ENCODE data around the gene NELL2. TPM values are rescaled to one million over a fixed set of nuclear protein-coding genes. Genes with fewer than 3 reads are reported as not detected.

Gene NELL2
- total RNA-seq, 1 donor from 2014 or later: 1.0 TPM

DNA sequence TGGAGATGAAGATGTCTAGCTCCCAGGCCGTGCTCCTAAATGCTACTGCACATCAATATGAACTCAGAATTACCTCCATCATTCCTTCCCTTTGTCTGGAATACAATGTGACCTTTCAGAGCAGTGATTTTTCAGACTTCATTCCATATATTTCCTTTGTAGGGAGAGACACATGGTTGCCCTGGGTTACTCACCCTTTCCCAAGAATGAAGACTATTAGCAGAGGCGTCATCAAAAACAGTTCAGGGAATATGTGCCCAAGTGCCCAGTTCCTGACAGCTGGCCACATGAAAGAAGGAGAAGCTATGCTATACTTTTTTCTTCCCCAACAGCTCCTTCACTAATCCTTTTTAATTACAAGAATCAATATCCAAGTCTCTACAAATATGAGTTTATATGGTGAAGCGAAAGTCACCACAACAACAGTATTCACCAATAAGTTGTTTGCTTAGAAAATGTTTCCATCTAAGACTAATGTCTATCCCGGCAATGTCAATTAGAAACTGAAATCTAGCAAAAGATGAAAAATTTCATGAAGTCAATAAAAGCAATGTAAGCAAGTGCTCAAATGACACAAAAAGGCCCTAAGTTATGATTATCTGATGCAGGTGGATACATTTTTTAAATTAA lies 17.8 kb downstream of the NELL2 start:
- H3K9me3 Mint-ChIP-seq (ENCODE audit: unreplicated experiment): peaks cover 6% of the 10 kb centered on the region
- Histone ChIP-seq H3K27ac (ENCODE audit: low read depth, low read length) (no peak overlapping the region), H3K9me3 (ENCODE audit: insufficient read depth, low read depth, low read length) (no peaks in the 10 kb centered on the region), H3K4me3 (ENCODE audit: insufficient read depth, low read depth, low read length) (no peak overlapping the region), H3K36me3 (ENCODE audit: insufficient read depth, low read length) (no peaks in the 10 kb centered on the region), H2AFZ (ENCODE audit: low read depth, low read length) (no peak overlapping the region), H3K79me2 (ENCODE audit: insufficient read depth, low read length) (no peaks in the 10 kb centered on the region), H3K27me3 (ENCODE audit: insufficient read depth, low read length) (no peaks in the 10 kb centered on the region), H3K4me2 (ENCODE audit: low read length) (no peak overlapping the region), H3K9ac (ENCODE audit: low read length) (no peak overlapping the region), H3K4me1 (ENCODE audit: insufficient read depth, low read length) (no peaks in the 10 kb centered on the region), H4K20me1 (ENCODE audit: insufficient read depth, low read length) (no peaks in the 10 kb centered on the region)
- H3K36me3 Mint-ChIP-seq (ENCODE audit: low read depth, unreplicated experiment): no peaks in the 10 kb centered on the region
- no peak overlapping the region for H3K27ac Mint-ChIP-seq (ENCODE audit: unreplicated experiment)
- no peaks in the 10 kb centered on the region for H3K27me3 Mint-ChIP-seq (ENCODE audit: low read depth, unreplicated experiment)
- FAIRE-seq: no peak
- H3K4me1 Mint-ChIP-seq (ENCODE audit: low read depth, unreplicated experiment): no peaks in the 10 kb centered on the region
- no peak for DNase-seq (ENCODE audit: low read depth)
- H3K4me3 Mint-ChIP-seq (ENCODE audit: unreplicated experiment): no peak overlapping the region
- TF ChIP-seq, protein P1, sequence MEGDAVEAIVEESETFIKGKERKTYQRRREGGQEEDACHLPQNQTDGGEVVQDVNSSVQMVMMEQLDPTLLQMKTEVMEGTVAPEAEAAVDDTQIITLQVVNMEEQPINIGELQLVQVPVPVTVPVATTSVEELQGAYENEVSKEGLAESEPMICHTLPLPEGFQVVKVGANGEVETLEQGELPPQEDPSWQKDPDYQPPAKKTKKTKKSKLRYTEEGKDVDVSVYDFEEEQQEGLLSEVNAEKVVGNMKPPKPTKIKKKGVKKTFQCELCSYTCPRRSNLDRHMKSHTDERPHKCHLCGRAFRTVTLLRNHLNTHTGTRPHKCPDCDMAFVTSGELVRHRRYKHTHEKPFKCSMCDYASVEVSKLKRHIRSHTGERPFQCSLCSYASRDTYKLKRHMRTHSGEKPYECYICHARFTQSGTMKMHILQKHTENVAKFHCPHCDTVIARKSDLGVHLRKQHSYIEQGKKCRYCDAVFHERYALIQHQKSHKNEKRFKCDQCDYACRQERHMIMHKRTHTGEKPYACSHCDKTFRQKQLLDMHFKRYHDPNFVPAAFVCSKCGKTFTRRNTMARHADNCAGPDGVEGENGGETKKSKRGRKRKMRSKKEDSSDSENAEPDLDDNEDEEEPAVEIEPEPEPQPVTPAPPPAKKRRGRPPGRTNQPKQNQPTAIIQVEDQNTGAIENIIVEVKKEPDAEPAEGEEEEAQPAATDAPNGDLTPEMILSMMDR (IDR thresholded peaks at IDR 0.05; ENCODE audit: insufficient read depth, low read depth, low read length): no peak
- no peak for TF ChIP-seq EZH2 (IDR thresholded peaks at IDR 0.05; ENCODE audit: insufficient read depth, low read length)

DNA sequence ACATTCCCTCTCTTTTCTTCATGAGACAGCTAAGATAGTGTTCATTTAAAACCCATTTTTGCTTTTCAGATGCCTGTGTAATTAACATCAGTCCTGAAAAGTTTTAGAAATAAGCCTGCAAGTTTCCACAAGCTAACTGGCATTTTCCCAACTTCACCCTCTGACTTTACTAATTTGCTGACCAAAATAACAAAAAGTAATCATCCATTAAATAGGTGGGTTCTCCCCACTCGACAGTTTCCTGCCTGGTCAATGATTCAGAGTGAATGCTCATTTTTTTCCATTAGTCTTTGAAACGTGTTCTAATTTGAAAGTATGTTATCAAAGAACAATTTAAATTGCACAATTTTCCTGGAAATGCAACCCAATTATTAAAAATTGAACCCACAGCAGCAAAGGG lies 23.6 kb downstream of the NELL2 start:
- H3K9me3 ChIP-seq (ENCODE audit: insufficient read depth, low read depth, low read length): no peaks in the 10 kb centered on the region
- Mint-ChIP-seq H3K27ac (ENCODE audit: unreplicated experiment) (no peak overlapping the region), H3K36me3 (ENCODE audit: low read depth, unreplicated experiment) (no peaks in the 10 kb centered on the region), H3K4me3 (ENCODE audit: unreplicated experiment) (no peak overlapping the region), H3K9me3 (ENCODE audit: unreplicated experiment) (no peaks in the 10 kb centered on the region), H3K27me3 (ENCODE audit: low read depth, unreplicated experiment) (no peaks in the 10 kb centered on the region), H3K4me1 (ENCODE audit: low read depth, unreplicated experiment) (peaks cover 2% of the 10 kb centered on the region)
- no peak overlapping the region for H3K4me2 ChIP-seq (ENCODE audit: low read length)
- H3K4me3 ChIP-seq (ENCODE audit: insufficient read depth, low read depth, low read length): no peak overlapping the region
- H3K36me3 ChIP-seq (ENCODE audit: insufficient read depth, low read length): no peaks in the 10 kb centered on the region
- H3K79me2 ChIP-seq (ENCODE audit: insufficient read depth, low read length): no peaks in the 10 kb centered on the region
- no peak overlapping the region for H3K27ac ChIP-seq (ENCODE audit: low read depth, low read length)
- TF ChIP-seq, protein P1 (IDR thresholded peaks at IDR 0.05; ENCODE audit: insufficient read depth, low read depth, low read length): no peak
- no peak for TF ChIP-seq EZH2 (IDR thresholded peaks at IDR 0.05; ENCODE audit: insufficient read depth, low read length)
- H4K20me1 ChIP-seq (ENCODE audit: insufficient read depth, low read length): no peaks in the 10 kb centered on the region
- H3K9ac ChIP-seq (ENCODE audit: low read length): no peak overlapping the region
- H3K4me1 ChIP-seq (ENCODE audit: insufficient read depth, low read length): no peaks in the 10 kb centered on the region
- no peaks in the 10 kb centered on the region for H3K27me3 ChIP-seq (ENCODE audit: insufficient read depth, low read length)
- DNase-seq (ENCODE audit: low read depth) (no peak), FAIRE-seq (no peak)
- no peak overlapping the region for H2AFZ ChIP-seq (ENCODE audit: low read depth, low read length)

DNA sequence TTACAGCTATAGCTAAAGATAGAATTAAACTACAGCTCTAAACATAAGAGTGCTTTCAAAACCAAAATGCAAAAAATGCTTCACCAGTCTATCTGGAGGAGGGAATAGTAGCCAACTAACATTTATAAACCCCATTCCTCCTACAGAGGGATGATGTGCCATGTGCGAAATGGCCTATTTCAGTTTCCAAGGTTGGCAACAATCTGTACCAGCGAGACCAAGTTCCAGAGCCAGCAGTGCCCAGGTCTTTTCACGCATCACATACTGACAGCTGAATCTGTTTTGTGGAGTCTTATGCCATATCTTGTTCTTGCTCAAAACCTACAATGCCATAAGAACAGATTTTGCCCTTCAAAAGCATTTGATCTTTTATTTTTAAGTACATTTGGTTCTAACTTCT lies 24.5 kb downstream of the NELL2 start:
- Histone ChIP-seq H3K4me1 (ENCODE audit: insufficient read depth, low read length) (no peaks in the 10 kb centered on the region), H3K79me2 (ENCODE audit: insufficient read depth, low read length) (no peaks in the 10 kb centered on the region), H3K9ac (ENCODE audit: low read length) (no peak overlapping the region), H3K4me2 (ENCODE audit: low read length) (no peak overlapping the region), H3K9me3 (ENCODE audit: insufficient read depth, low read depth, low read length) (no peaks in the 10 kb centered on the region), H2AFZ (ENCODE audit: low read depth, low read length) (no peak overlapping the region), H3K4me3 (ENCODE audit: insufficient read depth, low read depth, low read length) (no peak overlapping the region), H3K27ac (ENCODE audit: low read depth, low read length) (no peak overlapping the region), H3K27me3 (ENCODE audit: insufficient read depth, low read length) (no peaks in the 10 kb centered on the region), H3K36me3 (ENCODE audit: insufficient read depth, low read length) (no peaks in the 10 kb centered on the region), H4K20me1 (ENCODE audit: insufficient read depth, low read length) (no peaks in the 10 kb centered on the region)
- TF ChIP-seq EZH2 (IDR thresholded peaks at IDR 0.05; ENCODE audit: insufficient read depth, low read length): no peak
- TF ChIP-seq, protein P1 (IDR thresholded peaks at IDR 0.05; ENCODE audit: insufficient read depth, low read depth, low read length): no peak
- DNase-seq (ENCODE audit: low read depth) (no peak), FAIRE-seq (no peak)
- no peak overlapping the region for H3K27ac Mint-ChIP-seq (ENCODE audit: unreplicated experiment)
- H3K9me3 Mint-ChIP-seq (ENCODE audit: unreplicated experiment): no peaks in the 10 kb centered on the region
- H3K4me3 Mint-ChIP-seq (ENCODE audit: unreplicated experiment): no peak overlapping the region
- H3K36me3 Mint-ChIP-seq (ENCODE audit: low read depth, unreplicated experiment): no peaks in the 10 kb centered on the region
- peaks cover 2% of the 10 kb centered on the region for H3K4me1 Mint-ChIP-seq (ENCODE audit: low read depth, unreplicated experiment)
- no peaks in the 10 kb centered on the region for H3K27me3 Mint-ChIP-seq (ENCODE audit: low read depth, unreplicated experiment)

All from astrocyte (in vitro differentiated cells and primary cell).